DND-41 (cell line): ENCODE results near the gene HSPH1.

ENCODE experiments used
- EZH2 ChIP-seq: IDR thresholded peaks from 3 replicates; pipeline ENCODE4 v1.6.1; 2012; ENCODE audit warnings: borderline replicate concordance, low read depth, mild to moderate bottlenecking, moderate library complexity, low read length, inconsistent platforms; ENCODE audit not compliant: severe bottlenecking
- TF ChIP-seq, protein P1 (sequence below): IDR thresholded peaks from 2 replicates; pipeline ENCODE4 v1.5.1; 2012; ENCODE audit warnings: borderline replicate concordance, low read length, moderate library complexity, mild to moderate bottlenecking; ENCODE audit not compliant: poor library complexity, severe bottlenecking; ENCODE audit errors: extremely low read depth

DNA sequence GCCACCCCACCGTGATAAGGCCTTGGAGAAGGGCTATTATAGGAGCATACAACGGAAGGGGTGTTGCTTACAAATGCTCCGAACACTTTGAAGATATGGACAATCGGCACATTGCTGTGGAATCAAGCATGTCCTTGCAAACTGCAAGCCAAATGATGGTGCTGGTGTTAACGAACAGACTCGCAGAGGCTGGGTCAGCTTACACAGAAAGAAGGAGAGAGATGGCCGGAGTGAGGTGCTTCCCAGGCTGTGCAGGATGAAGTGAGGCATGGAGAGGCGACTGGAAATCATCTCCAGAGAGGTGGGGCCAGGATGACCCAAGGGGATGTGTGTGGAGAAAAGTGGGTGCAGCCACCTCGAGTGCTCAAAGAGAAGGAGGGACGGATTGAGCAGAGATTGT, 42.2 kb downstream of the HSPH1 start:
- TF ChIP-seq, protein P1, sequence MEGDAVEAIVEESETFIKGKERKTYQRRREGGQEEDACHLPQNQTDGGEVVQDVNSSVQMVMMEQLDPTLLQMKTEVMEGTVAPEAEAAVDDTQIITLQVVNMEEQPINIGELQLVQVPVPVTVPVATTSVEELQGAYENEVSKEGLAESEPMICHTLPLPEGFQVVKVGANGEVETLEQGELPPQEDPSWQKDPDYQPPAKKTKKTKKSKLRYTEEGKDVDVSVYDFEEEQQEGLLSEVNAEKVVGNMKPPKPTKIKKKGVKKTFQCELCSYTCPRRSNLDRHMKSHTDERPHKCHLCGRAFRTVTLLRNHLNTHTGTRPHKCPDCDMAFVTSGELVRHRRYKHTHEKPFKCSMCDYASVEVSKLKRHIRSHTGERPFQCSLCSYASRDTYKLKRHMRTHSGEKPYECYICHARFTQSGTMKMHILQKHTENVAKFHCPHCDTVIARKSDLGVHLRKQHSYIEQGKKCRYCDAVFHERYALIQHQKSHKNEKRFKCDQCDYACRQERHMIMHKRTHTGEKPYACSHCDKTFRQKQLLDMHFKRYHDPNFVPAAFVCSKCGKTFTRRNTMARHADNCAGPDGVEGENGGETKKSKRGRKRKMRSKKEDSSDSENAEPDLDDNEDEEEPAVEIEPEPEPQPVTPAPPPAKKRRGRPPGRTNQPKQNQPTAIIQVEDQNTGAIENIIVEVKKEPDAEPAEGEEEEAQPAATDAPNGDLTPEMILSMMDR = no peak
- no peak for TF ChIP-seq EZH2
